ENCODE results near the gene NCOA7. TPM values are rescaled to one million over a fixed set of nuclear protein-coding genes. Genes with fewer than 3 reads are reported as not detected.

NCOA7 gene
- total and polyA plus RNA-seq, 9 of the 15 experiments (the other 6 are each of a cell fraction or from before 2014, with no cell fraction given), result 5.8 to 14.6 (median 9.3) TPM

DNA sequence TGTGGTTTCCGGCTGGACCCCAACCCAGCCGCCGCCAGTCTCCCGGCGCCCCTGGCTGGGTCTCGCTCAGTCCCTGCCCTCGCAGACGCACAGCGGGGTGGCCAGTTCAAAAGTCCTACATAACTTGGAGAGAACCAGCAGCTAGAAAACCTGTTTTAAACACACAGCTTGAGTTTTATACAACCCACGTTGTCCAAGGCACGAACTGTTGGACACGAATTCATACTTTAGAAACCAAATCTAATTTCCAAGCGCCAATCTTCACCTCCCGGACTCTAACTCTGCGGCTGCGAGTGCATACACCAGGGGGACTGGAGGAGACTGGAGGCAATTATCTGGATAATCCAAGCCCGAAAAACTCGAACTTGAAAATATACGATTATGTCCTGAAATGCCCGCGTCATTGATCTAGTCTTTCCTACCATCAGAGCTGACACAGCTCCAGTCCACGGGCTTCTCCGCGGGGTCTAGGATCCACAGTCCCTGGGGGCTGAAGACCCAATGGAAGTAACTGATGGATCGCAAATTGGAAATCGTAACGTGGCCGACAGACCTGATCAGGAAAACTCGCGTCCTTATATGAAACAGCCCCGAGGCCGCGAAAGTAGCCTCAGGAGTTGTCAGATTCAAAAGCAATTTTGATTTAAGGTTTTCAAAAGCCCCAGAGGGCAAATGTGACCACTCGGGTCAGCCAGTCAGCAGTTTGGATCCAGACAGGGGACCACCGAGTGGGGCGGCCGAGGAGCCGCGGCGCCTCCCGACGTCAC lies 42.2 kb upstream of the NCOA7 start (continued):
- TF ChIP-seq CBX5 (IDR thresholded peaks at IDR 0.05; ENCODE audit: borderline replicate concordance, low read depth) (no peak), CBX8 (IDR thresholded peaks at IDR 0.05; ENCODE audit: borderline replicate concordance, extremely low read depth, low read depth, low read length, poor library complexity, severe bottlenecking) (peak; percentile 80)
- TF ChIP-seq, protein P1, sequence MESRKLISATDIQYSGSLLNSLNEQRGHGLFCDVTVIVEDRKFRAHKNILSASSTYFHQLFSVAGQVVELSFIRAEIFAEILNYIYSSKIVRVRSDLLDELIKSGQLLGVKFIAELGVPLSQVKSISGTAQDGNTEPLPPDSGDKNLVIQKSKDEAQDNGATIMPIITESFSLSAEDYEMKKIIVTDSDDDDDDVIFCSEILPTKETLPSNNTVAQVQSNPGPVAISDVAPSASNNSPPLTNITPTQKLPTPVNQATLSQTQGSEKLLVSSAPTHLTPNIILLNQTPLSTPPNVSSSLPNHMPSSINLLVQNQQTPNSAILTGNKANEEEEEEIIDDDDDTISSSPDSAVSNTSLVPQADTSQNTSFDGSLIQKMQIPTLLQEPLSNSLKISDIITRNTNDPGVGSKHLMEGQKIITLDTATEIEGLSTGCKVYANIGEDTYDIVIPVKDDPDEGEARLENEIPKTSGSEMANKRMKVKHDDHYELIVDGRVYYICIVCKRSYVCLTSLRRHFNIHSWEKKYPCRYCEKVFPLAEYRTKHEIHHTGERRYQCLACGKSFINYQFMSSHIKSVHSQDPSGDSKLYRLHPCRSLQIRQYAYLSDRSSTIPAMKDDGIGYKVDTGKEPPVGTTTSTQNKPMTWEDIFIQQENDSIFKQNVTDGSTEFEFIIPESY (CRISPR knock-in tag; IDR thresholded peaks at IDR 0.05), result 0 out of 2 replicates have a peak, but pooled peaks have one; percentile 12

DNA sequence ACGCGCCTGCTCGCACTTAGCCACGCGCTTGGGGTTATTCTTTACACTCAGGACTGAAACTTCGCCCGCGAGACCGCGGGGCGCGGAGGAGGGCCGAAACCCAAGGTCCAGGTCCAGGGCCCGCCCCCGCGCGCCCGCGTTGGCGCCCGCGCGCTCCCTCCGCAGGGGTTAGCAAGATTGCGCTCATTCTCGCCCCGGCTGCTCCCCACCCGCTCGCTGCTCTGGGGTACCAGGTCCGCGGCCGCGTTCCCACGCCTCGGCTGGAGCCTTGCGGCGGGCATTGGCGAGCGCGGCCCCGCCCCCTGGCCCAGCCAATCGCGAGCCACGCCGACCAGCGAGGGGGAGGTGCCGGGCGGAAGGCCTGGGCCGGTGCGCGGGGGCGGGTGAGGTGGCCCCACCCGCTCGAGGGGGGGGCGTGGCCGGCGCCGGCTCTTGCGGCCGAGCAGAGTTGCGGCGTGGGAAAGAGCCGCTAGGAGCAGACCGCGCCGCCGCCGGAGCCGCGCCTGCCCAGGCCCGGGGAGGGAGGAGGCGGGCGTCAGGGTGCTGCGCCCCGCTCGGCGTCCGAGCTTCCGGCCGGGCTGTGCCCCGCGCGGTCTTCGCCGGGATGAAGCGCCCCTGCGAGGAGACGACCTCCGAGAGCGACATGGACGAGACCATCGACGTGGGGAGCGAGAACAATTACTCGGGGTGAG lies 41.4 kb upstream of the NCOA7 start, which contains the start of gene HEY2:
TSS of gene HEY2 (plus strand) at position 460 of the 692 bp plus-strand sequence. CDS start at position 605, 145 bp downstream.
- H3K4me1 ChIP-seq (replicated peaks in 1 of 2; ENCODE audit: control insufficient read depth in 2 of 2, insufficient read depth in 2 of 2, low read length in 2 of 2), result peaks cover 12 to 28% of the 10 kb centered on the region in 2 experiments; a peak in 4 of 5 replicates
- ATAC-seq (peak; percentile 95), DNase-seq (ENCODE audit: extremely low read depth in 1 of 4, low spot score in 3 of 4) (peak; percentile 94 to 99 (median 99)), FAIRE-seq (no peak)
- no TSS peak for BruUV-seq (replicated peaks)
- H3K27ac ChIP-seq (ENCODE audit: extremely low read depth, low read depth, low read length), result no peak within 1 kb of the TSS
- peak within 1 kb of the TSS; percentile 37 to 88; a peak in 3 of 4 replicates for H3K9ac ChIP-seq (ENCODE audit: insufficient read depth in 1 of 2, low read depth in 2 of 2, low read length in 2 of 2)
- no peaks in the 10 kb centered on the region for H3K36me3 ChIP-seq (ENCODE audit: control insufficient read depth, insufficient read depth, low read length)
- H4K20me1 ChIP-seq (replicated peaks; ENCODE audit: control insufficient read depth, insufficient read depth, low read length), result no peaks in the 10 kb centered on the region
- H3K79me2 ChIP-seq (ENCODE audit: control insufficient read depth, insufficient read depth, low read length), result no peaks in the 10 kb centered on the region
- peaks cover 41 to 55% of the 10 kb centered on the region in 2 experiments for H3K27me3 ChIP-seq (ENCODE audit: control insufficient read depth in 2 of 2, insufficient read depth in 2 of 2, low read length in 2 of 2)
- peak within 1 kb of the TSS; percentile 76 for H3K4me2 ChIP-seq (ENCODE audit: insufficient read depth, low read length)
- CTCF ChIA-PET (ENCODE audit: low intra/inter-chr PET ratio), result no interaction called here
- POLR2A ChIA-PET, result no interaction called here
- H3K9me3 ChIP-seq (replicated peaks; ENCODE audit: control insufficient read depth, insufficient read depth, low read depth, low read length), result no peaks in the 10 kb centered on the region
- H3K4me3 ChIP-seq, result peak within 1 kb of the TSS; percentile 67
- WGBS (ENCODE audit: insufficient coverage, low coverage, missing lambda C conversion rate), result under 1% methylated on average over 55 of the region's 95 CpGs
- intact Hi-C loops (cut with micrococcal nuclease), result no loop called here
- peak within 1 kb of the TSS; percentile 91 for H2AFZ ChIP-seq (ENCODE audit: low read depth, low read length)
- H3K9me1 ChIP-seq (ENCODE audit: control insufficient read depth, insufficient read depth, low read length), result no peaks in the 10 kb centered on the region
- in situ Hi-C loops (cut with MboI), result no loop called here
- TF ChIP-seq, protein P2, sequence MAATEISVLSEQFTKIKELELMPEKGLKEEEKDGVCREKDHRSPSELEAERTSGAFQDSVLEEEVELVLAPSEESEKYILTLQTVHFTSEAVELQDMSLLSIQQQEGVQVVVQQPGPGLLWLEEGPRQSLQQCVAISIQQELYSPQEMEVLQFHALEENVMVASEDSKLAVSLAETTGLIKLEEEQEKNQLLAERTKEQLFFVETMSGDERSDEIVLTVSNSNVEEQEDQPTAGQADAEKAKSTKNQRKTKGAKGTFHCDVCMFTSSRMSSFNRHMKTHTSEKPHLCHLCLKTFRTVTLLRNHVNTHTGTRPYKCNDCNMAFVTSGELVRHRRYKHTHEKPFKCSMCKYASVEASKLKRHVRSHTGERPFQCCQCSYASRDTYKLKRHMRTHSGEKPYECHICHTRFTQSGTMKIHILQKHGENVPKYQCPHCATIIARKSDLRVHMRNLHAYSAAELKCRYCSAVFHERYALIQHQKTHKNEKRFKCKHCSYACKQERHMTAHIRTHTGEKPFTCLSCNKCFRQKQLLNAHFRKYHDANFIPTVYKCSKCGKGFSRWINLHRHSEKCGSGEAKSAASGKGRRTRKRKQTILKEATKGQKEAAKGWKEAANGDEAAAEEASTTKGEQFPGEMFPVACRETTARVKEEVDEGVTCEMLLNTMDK (IDR thresholded peaks at IDR 0.05; ENCODE audit: borderline replicate concordance, insufficient read depth, low read depth, low read length, poor library complexity, severe bottlenecking), result no peak
- TF ChIP-seq PTRF (tag; IDR thresholded peaks at IDR 0.05) (no peak), SRSF1 (IDR thresholded peaks at IDR 0.05; ENCODE audit: low read depth, low read length) (no peak), NFATC3 (IDR thresholded peaks at IDR 0.05) (no peak), ZNF507 (tag; conservative IDR thresholded peaks at IDR 0.05) (no peak), MYC (IDR thresholded peaks at IDR 0.05; ENCODE audit: low read depth, low read length) (peak; percentile 46), MYC (CRISPR knock-in tag; IDR thresholded peaks at IDR 0.05; ENCODE audit: borderline replicate concordance, low read depth) (no peak), BRCA1 (IDR thresholded peaks at IDR 0.05) (no peak), BRCA1 (CRISPR knock-in tag; IDR thresholded peaks at IDR 0.05) (no peak), ESRRA (IDR thresholded peaks at IDR 0.05; ENCODE audit: borderline replicate concordance, low read depth) (peak; percentile 57; the same call in 1 of the 2 replicates), ZNF551 (CRISPR knock-in tag; IDR thresholded peaks at IDR 0.05) (no peak)
